Smooth muscle cell (in vitro differentiated cells): ENCODE measurements around the gene RERE. TPM values are rescaled to one million over a fixed set of nuclear protein-coding genes. Genes with fewer than 3 reads are reported as not detected.

ENCODE experiments used
- DNase-seq: peaks from one replicate; lab custom pipeline; 2025; ENCODE audit not compliant: unreplicated experiment; lab: John Stamatoyannopoulos, UW
- H2AFZ ChIP-seq: fragments of 200-600 bp; sonication (generic); 2 replicates; pipeline ENCODE4 v1.6.0; 2016; ENCODE audit warnings: antibody characterized with exemption, low read depth, mild to moderate bottlenecking
- H3F3A ChIP-seq: fragments of 200-600 bp; sonication (generic); 2 replicates; pipeline ENCODE4 v1.6.0; 2017; ENCODE audit warnings: antibody characterized with exemption, low read depth
- H3K27ac ChIP-seq: fragments of 200-600 bp; sonication (generic); 2 replicates; pipeline ENCODE4 v1.5.1; 2016; ENCODE audit warnings: low read depth, mild to moderate bottlenecking
- H3K27me3 ChIP-seq: fragments of 200-600 bp; sonication (generic); 2 replicates; pipeline ENCODE4 v1.6.1; 2016; ENCODE audit warnings: low read depth, mild to moderate bottlenecking
- H3K36me3 ChIP-seq: fragments of 200-600 bp; sonication (generic); 2 replicates; pipeline ENCODE4 v1.5.1; 2016; ENCODE audit warnings: low read depth
- H3K4me1 ChIP-seq: fragments of 200-600 bp; sonication (generic); 2 replicates; pipeline ENCODE4 v1.5.1; 2016; ENCODE audit warnings: low read depth
- H3K4me2 ChIP-seq: fragments of 200-600 bp; sonication (generic); 2 replicates; pipeline ENCODE4 v1.6.0; 2016; ENCODE audit warnings: mild to moderate bottlenecking
- H3K4me3 ChIP-seq: fragments of 200-600 bp; sonication (generic); 2 replicates; pipeline ENCODE4 v1.5.1; 2016; ENCODE audit warnings: mild to moderate bottlenecking
- H3K79me2 ChIP-seq: fragments of 200-600 bp; sonication (generic); 2 replicates; pipeline ENCODE4 v1.6.0; 2016; ENCODE audit warnings: low read depth, mild to moderate bottlenecking
- H3K9ac ChIP-seq: fragments of 200-600 bp; sonication (generic); 2 replicates; pipeline ENCODE4 v1.6.0; 2016; ENCODE audit warnings: low read depth
- H3K9me3 ChIP-seq: fragments of 200-600 bp; sonication (generic); replicated peaks from 2 replicates; pipeline ENCODE4 v1.5.1; 2016; ENCODE audit warnings: low read depth
- H4K20me1 ChIP-seq: fragments of 200-600 bp; sonication (generic); 2 replicates; pipeline ENCODE4 v1.6.0; 2016; ENCODE audit warnings: low read depth
- CTCF ChIP-seq: fragments of 200-600 bp; sonication (generic); IDR thresholded peaks from 2 replicates; pipeline ENCODE4 v1.5.1; 2017; ENCODE audit warnings: borderline replicate concordance, mild to moderate bottlenecking, antibody characterized with exemption; ENCODE audit not compliant: insufficient read depth, poor library complexity, severe bottlenecking
- WGBS: methylation state at CpG from one replicate; pipeline ENCODE4 v1.1.7; 2016; ENCODE audit warnings: low lambda C conversion rate; 5-methylcytosine and 5-hydroxymethylcytosine counted together
- polyA plus RNA-seq: library from polyadenylated mRNA; unstranded; fragments of >200 nt; fragmentation: Nextera tagmentation; extraction: Ambion mirVana; gene quantifications from 2 replicates; pipeline ENCODE4 v1.2.1, GENCODE V29; 2016
- total RNA-seq: library from RNA; depleted of rRNA; stranded (reverse); fragments of >200 nt; gene quantifications from 2 replicates; pipeline ENCODE4 v1.2.3, GENCODE V29; 2014

The RERE gene
- total and polyA plus RNA-seq, 2 experiments from 2014 or later, result 45.6 to 59.2 TPM

- Histone ChIP-seq H3K27ac (peak overlapping the region; percentile 33), H3K4me2 (no peak overlapping the region), H2AFZ (no peak overlapping the region), H3K79me2 (peaks cover 93% of the 10 kb centered on the region), H3K9ac (no peak overlapping the region), H3K4me3 (no peak overlapping the region), H3K36me3 (no peaks in the 10 kb centered on the region), H3K27me3 (no peaks in the 10 kb centered on the region), H3K4me1 (peaks cover 29% of the 10 kb centered on the region), H4K20me1 (peaks cover 54% of the 10 kb centered on the region), H3K9me3 (no peaks in the 10 kb centered on the region), H3F3A (no peaks in the 10 kb centered on the region)
- TF ChIP-seq CTCF, result no peak
- WGBS, result 83% methylated on average over 1 of the region's 1 CpG
- DNase-seq, result no peak
Observed at GRCh38 chr1:8567146-8567545, 250.3 kb downstream of the RERE start.

GRCh38 chr1:8565802-8566201, 251.6 kb downstream of the RERE start:
- no peak overlapping the region for H2AFZ ChIP-seq
- H3K9me3 ChIP-seq, result no peaks in the 10 kb centered on the region
- H3K36me3 ChIP-seq, result no peaks in the 10 kb centered on the region
- no peak overlapping the region for H3K27ac ChIP-seq
- 96% methylated on average over 3 of the region's 3 CpGs for WGBS
- H3F3A ChIP-seq, result no peaks in the 10 kb centered on the region
- no peak overlapping the region for H3K9ac ChIP-seq
- DNase-seq, result no peak
- no peaks in the 10 kb centered on the region for H3K27me3 ChIP-seq
- H3K79me2 ChIP-seq, result peaks cover 93% of the 10 kb centered on the region
- H3K4me3 ChIP-seq, result no peak overlapping the region
- peaks cover 56% of the 10 kb centered on the region for H4K20me1 ChIP-seq
- peaks cover 21% of the 10 kb centered on the region for H3K4me1 ChIP-seq
- no peak for TF ChIP-seq CTCF
- H3K4me2 ChIP-seq, result no peak overlapping the region

- H3K36me3 ChIP-seq, result no peaks in the 10 kb centered on the region
- WGBS, result 43% methylated on average over 2 of the region's 2 CpGs
- H3K9me3 ChIP-seq, result no peaks in the 10 kb centered on the region
- no peak overlapping the region for H3K9ac ChIP-seq
- H3F3A ChIP-seq, result no peaks in the 10 kb centered on the region
- no peak for TF ChIP-seq CTCF
- H3K4me3 ChIP-seq, result no peak overlapping the region
- DNase-seq, result no peak
- peak overlapping the region; percentile 37 for H3K27ac ChIP-seq
- no peak overlapping the region for H2AFZ ChIP-seq
- H3K4me2 ChIP-seq, result peak overlapping the region; percentile 49
- peaks cover 92% of the 10 kb centered on the region for H3K79me2 ChIP-seq
- H4K20me1 ChIP-seq, result peaks cover 69% of the 10 kb centered on the region
- H3K4me1 ChIP-seq, result peaks cover 18% of the 10 kb centered on the region
- H3K27me3 ChIP-seq, result no peaks in the 10 kb centered on the region
Observed at GRCh38 chr1:8563944-8564537, 253.4 kb downstream of the RERE start.
